Activated naive CD4-positive, alpha-beta T cell treated with anti-CD3 and anti-CD28 coated beads, Interleukin-2, amount 50 U/mL, for 16 hours (primary cell): Measurements from ENCODE around the gene MMP14.

Experiments used
- DNase-seq: peaks from one replicate; pipeline ENCODE4 v3.0.0-alpha.2; 2020

The MMP14 gene

GRCh38 chr14:22861651-22862050 lies 25.3 kb downstream of the MMP14 start:
- DNase-seq = no peak

- DNase-seq = no peak
These were observed 28.6 kb downstream of the MMP14 start for GRCh38 chr14:22864979-22865378.

- DNase-seq = no peak
These were observed 29.3 kb downstream of the MMP14 start for GRCh38 chr14:22865424-22866405.

GRCh38 chr14:22866874-22867273 lies 30.5 kb downstream of the MMP14 start:
- DNase-seq = no peak

- DNase-seq = no peak
These were observed 34.4 kb downstream of the MMP14 start for GRCh38 chr14:22870811-22871223.

GRCh38 chr14:22871224-22872032 lies 35.0 kb downstream of the MMP14 start, which contains the start of gene LRP10:
Gene LRP10, plus strand, starts transcription at chr14:22871740. Its CDS starts 564 bp downstream, at chr14:22872304.
- peak; percentile 78 for DNase-seq

- peak; percentile 72 for DNase-seq
These were observed 35.8 kb downstream of the MMP14 start for GRCh38 chr14:22872033-22872832.

GRCh38 chr14:22872833-22873520 lies 36.6 kb downstream of the MMP14 start:
- no peak for DNase-seq

GRCh38 chr14:22875003-22875747 lies 38.8 kb downstream of the MMP14 start:
- DNase-seq = no peak

GRCh38 chr14:22875748-22876319 lies 39.4 kb downstream of the MMP14 start:
- no peak for DNase-seq

- DNase-seq = no peak
These were observed 40.7 kb downstream of the MMP14 start for GRCh38 chr14:22877000-22877501.

GRCh38 chr14:22878271-22879246 lies 42.2 kb downstream of the MMP14 start:
- DNase-seq = no peak

GRCh38 chr14:22882064-22882463 lies 45.7 kb downstream of the MMP14 start:
- DNase-seq = no peak

GRCh38 chr14:22882529-22883172 lies 46.3 kb downstream of the MMP14 start:
- peak; percentile 58 for DNase-seq

- no peak for DNase-seq
These were observed 47.0 kb downstream of the MMP14 start, which contains the start of gene REM2 for GRCh38 chr14:22883173-22883976. Gene REM2, plus strand, starts transcription at chr14:22883222. Its CDS starts 66 bp downstream, at chr14:22883288.

GRCh38 chr14:22884076-22884737 lies 47.8 kb downstream of the MMP14 start:
- no peak for DNase-seq
